Endothelial cell of umbilical vein (primary cell): ENCODE measurements around the gene PRDM8. TPM values are rescaled to one million over a fixed set of nuclear protein-coding genes. Genes with fewer than 3 reads are reported as not detected.
"Not testable (repeated sequence)": the region's sequence is repeated elsewhere in the genome, so short reads cannot be mapped to it uniquely, and the experiment has no call there.

Source experiments
- BruUV-seq: library from RNA; stranded (reverse); fragments of 400-500 nt; replicated peaks from 2 replicates; lab custom pipeline; 2021; lab: Mats Ljungman, UMichigan
- CTCF ChIA-PET: fragments of 300-600, 350-600 bp; sonication (Branson Sonifier 250); formaldehyde crosslinking; loops from one replicate; lab custom pipeline; 2021; ENCODE audit warnings: antibody characterized with exemption, inconsistent platforms; lab: Charles Lee
- POLR2A ChIA-PET: fragments of 300-600, 350-600 bp; sonication (Branson Sonifier 250); formaldehyde crosslinking; loops from one replicate; lab custom pipeline; 2021; ENCODE audit warnings: antibody characterized with exemption, inconsistent platforms; lab: Charles Lee
- DNase-seq: peaks from one replicate; pipeline ENCODE4 v3.0.0-alpha.2; 2011; ENCODE audit warnings: low read depth, low spot score
- FAIRE-seq: peaks from 2 replicates; lab custom pipeline; 2011; peaks lifted over from hg19 to GRCh38; lab: Jason Lieb, UNC
- H2AFZ ChIP-seq: 2 replicates; pipeline ENCODE4 v1.6.0; 2012; ENCODE audit warnings: low read depth, low read length, control low read depth, inconsistent platforms
- H3K27ac ChIP-seq: 2 replicates; pipeline ENCODE4 v1.5.1; 2011; ENCODE audit warnings: low read depth, mild to moderate bottlenecking, control low read depth, low read length, moderate library complexity; ENCODE audit not compliant: insufficient read depth
- H3K27me3 ChIP-seq, 2 experiments: 2 replicates each; pipeline versions ENCODE4 v1.6.0 to v1.6.1; 2011; ENCODE audit warnings: low read length in 2 of 2, mixed read lengths in 1 of 2; ENCODE audit not compliant: control insufficient read depth in 2 of 2, insufficient read depth in 2 of 2
- H3K36me3 ChIP-seq, 2 experiments: 2 replicates in 1 of 2; 3 replicates in 1 of 2; pipeline ENCODE4 v1.5.1; 2011; ENCODE audit warnings: low read length in 2 of 2, mild to moderate bottlenecking in 1 of 2, moderate library complexity in 1 of 2; ENCODE audit not compliant: control insufficient read depth in 2 of 2, insufficient read depth in 2 of 2; ENCODE audit errors: extremely low read depth in 1 of 2
- H3K4me1 ChIP-seq: 3 replicates; pipeline ENCODE4 v1.5.1; 2011; ENCODE audit warnings: mild to moderate bottlenecking, low read length; ENCODE audit not compliant: control insufficient read depth, insufficient read depth; ENCODE audit errors: extremely low read depth
- H3K4me2 ChIP-seq: 2 replicates; pipeline ENCODE4 v1.6.1; 2011; ENCODE audit warnings: low read length, control low read depth, mixed read lengths; ENCODE audit not compliant: insufficient read depth
- H3K4me3 ChIP-seq, 3 experiments: fragments of 200-600 bp in 1 of 3; sonication (generic), shearing (Covaris generic) in 1 of 3; replicated peaks in 1 of 3; 2 replicates each; pipeline ENCODE4 v1.5.1; 2011 to 2016; ENCODE audit warnings: control low read depth in 3 of 3, low read length in 3 of 3, mild to moderate bottlenecking in 2 of 3, inconsistent platforms in 1 of 3, low read depth in 1 of 3, moderate library complexity in 1 of 3; ENCODE audit not compliant: insufficient read depth in 1 of 3
- H3K79me2 ChIP-seq: 2 replicates; pipeline ENCODE4 v1.6.0; 2012; ENCODE audit warnings: low read length, inconsistent platforms; ENCODE audit not compliant: control insufficient read depth, insufficient read depth
- H3K9ac ChIP-seq: replicated peaks from 2 replicates; pipeline ENCODE3; 2011; ENCODE audit warnings: low read length, control low read depth; ENCODE audit not compliant: insufficient read depth; ENCODE audit errors: extremely low read depth
- H3K9me1 ChIP-seq: replicated peaks from 3 replicates; pipeline ENCODE4 v1.6.0; 2011; ENCODE audit warnings: mild to moderate bottlenecking, low read length; ENCODE audit not compliant: control insufficient read depth, insufficient read depth; ENCODE audit errors: extremely low read depth
- H3K9me3 ChIP-seq: replicated peaks from 2 replicates; pipeline ENCODE4 v1.5.1; 2012; ENCODE audit warnings: low read length, inconsistent platforms; ENCODE audit not compliant: control insufficient read depth, insufficient read depth
- H4K20me1 ChIP-seq: replicated peaks from 2 replicates; pipeline ENCODE3; 2011; ENCODE audit warnings: mild to moderate bottlenecking, low read length; ENCODE audit not compliant: control insufficient read depth, insufficient read depth; ENCODE audit errors: extremely low read depth
- EZH2 ChIP-seq: IDR thresholded peaks from 2 replicates; pipeline ENCODE4 v1.6.1; 2012; ENCODE audit warnings: borderline replicate concordance, low read depth, mild to moderate bottlenecking, moderate library complexity, low read length, inconsistent platforms; ENCODE audit not compliant: severe bottlenecking
- FOS ChIP-seq: IDR thresholded peaks from 2 replicates; pipeline ENCODE4 v1.6.1; 2011; ENCODE audit warnings: mild to moderate bottlenecking, low read length, moderate library complexity, borderline replicate concordance; ENCODE audit not compliant: insufficient read depth
- GATA2 ChIP-seq: IDR thresholded peaks from 2 replicates; pipeline ENCODE4 v1.7.0; 2011; ENCODE audit warnings: low read depth, mild to moderate bottlenecking, moderate library complexity, mixed read lengths, low read length; ENCODE audit not compliant: insufficient read length, insufficient read depth
- JUN ChIP-seq: IDR thresholded peaks from 2 replicates; pipeline ENCODE4 v1.6.1; 2011; ENCODE audit warnings: borderline replicate concordance, low read depth; ENCODE audit not compliant: insufficient read length, insufficient read depth
- MAX ChIP-seq: IDR thresholded peaks from 2 replicates; pipeline ENCODE4 v1.6.1; 2011; ENCODE audit not compliant: insufficient read depth, insufficient read length
- MYC ChIP-seq: IDR thresholded peaks from one replicate; pipeline ENCODE4 v1.6.1; 2011; ENCODE audit warnings: mild to moderate bottlenecking, low read depth, low read length
- POLR2AphosphoS5 ChIP-seq: IDR thresholded peaks from 2 replicates; pipeline ENCODE4 v1.6.1; 2012; ENCODE audit warnings: low read depth, mild to moderate bottlenecking, control low read depth, low read length, moderate library complexity; ENCODE audit not compliant: insufficient read depth
- dilution Hi-C: fragments of 300-500 bp; cut with MboI; formaldehyde crosslinking; loops from one replicate; pipeline ENCODE4 v1.15.0; 2019; ENCODE audit warnings: low sequenced_read_pairs; ENCODE audit not compliant: extremely low pct_ligation_motif_present
- intact Hi-C: fragments of 100-400 bp; cut with micrococcal nuclease; formaldehyde crosslinking; loops from one replicate; pipeline ENCODE4 v1.10.0; 2022
- polyA plus RNA-seq, 4 experiments: library from polyadenylated mRNA; depleted of rRNA in 3 of 4; stranded (reverse) in 3 of 4; unstranded in 1 of 4; fragments of >200 nt; gene quantifications; 2 replicates each; pipeline versions ENCODE4 v1.2.1 to v1.2.3, GENCODE V29; 2011 to 2012; ENCODE audit warnings: missing spikeins in 1 of 4
- total RNA-seq: library from RNA; stranded (reverse); gene quantifications from 2 replicates; pipeline ENCODE4 v1.2.3, GENCODE V29; 2021
- TF ChIP-seq, protein P1 (sequence below), 2 donors: IDR thresholded peaks; 1 replicate in 1 of 2; 2 replicates in 1 of 2; pipeline ENCODE4 v1.5.1; 2011; ENCODE audit warnings: low read length in 2 of 2, mild to moderate bottlenecking in 2 of 2, moderate library complexity in 2 of 2, control low read depth in 1 of 2, inconsistent platforms in 1 of 2, low read depth in 1 of 2; ENCODE audit not compliant: insufficient read depth in 1 of 2; ENCODE audit errors: extremely low read depth in 1 of 2

Gene PRDM8
- total and polyA plus RNA-seq, 2 donors (not counting 3 experiments of a cell fraction or from before 2014, with no cell fraction given) = 0.28 to 0.82 TPM

- Histone ChIP-seq H3K9me1 (no peaks in the 10 kb centered on the region), H3K4me1 (peaks cover 11% of the 10 kb centered on the region), H3K36me3 (no peaks in the 10 kb centered on the region), H2AFZ (no peak overlapping the region), H3K4me3 (no peak overlapping the region), H4K20me1 (no peaks in the 10 kb centered on the region), H3K4me2 (no peak overlapping the region), H3K27me3 (peaks cover 4 to 9% of the 10 kb centered on the region in 2 experiments), H3K9me3 (no peaks in the 10 kb centered on the region), H3K79me2 (no peaks in the 10 kb centered on the region), H3K27ac (no peak overlapping the region), H3K9ac (no peak overlapping the region)
- no peak for DNase-seq
- intact Hi-C loops (no loop called here), dilution Hi-C loops (no loop called here)
- no peak for FAIRE-seq
- no TSS peak for BruUV-seq
- ChIA-PET POLR2A (interaction anchor here (0.6 kb wide), 1 partner anchor 23 kb away, joined by 3 read pairs; the partner anchor contains the start of gene FGF5), CTCF (no interaction called here)
- TF ChIP-seq, protein P1, sequence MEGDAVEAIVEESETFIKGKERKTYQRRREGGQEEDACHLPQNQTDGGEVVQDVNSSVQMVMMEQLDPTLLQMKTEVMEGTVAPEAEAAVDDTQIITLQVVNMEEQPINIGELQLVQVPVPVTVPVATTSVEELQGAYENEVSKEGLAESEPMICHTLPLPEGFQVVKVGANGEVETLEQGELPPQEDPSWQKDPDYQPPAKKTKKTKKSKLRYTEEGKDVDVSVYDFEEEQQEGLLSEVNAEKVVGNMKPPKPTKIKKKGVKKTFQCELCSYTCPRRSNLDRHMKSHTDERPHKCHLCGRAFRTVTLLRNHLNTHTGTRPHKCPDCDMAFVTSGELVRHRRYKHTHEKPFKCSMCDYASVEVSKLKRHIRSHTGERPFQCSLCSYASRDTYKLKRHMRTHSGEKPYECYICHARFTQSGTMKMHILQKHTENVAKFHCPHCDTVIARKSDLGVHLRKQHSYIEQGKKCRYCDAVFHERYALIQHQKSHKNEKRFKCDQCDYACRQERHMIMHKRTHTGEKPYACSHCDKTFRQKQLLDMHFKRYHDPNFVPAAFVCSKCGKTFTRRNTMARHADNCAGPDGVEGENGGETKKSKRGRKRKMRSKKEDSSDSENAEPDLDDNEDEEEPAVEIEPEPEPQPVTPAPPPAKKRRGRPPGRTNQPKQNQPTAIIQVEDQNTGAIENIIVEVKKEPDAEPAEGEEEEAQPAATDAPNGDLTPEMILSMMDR (IDR thresholded peaks at IDR 0.05; ENCODE audit: extremely low read depth in 1 of 2, insufficient read depth in 1 of 2, low read depth in 1 of 2, low read length in 2 of 2) = no peak
- TF ChIP-seq POLR2AphosphoS5 (no peak), FOS (no peak), MYC (no peak), GATA2 (no peak), EZH2 (no peak), JUN (no peak), MAX (no peak)
Observed at GRCh38 chr4:80243274-80244018, 46.1 kb downstream of the PRDM8 start.

DNA sequence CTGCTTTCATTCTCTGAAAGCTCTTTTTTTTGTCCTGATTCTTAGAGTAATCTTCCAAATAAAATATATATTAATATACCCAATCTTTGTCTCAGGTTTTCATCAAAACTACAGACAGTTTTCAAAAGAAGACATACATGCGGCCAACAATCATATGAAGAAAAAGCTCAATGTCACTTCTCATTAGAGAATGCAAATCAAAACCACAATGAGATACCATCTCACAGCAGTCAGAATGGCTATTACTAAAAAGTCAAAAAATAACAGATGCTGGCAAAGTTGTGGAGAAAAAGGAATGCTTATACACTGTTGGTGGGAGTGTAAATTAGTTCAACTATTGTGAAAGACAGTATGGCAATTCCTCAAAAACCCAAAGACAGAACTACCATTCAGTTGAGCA is 50.2 kb downstream of the PRDM8 start:
- H3K9me3 ChIP-seq, H3K27ac ChIP-seq, intact Hi-C loops, H3K4me2 ChIP-seq, BruUV-seq, H3K9ac ChIP-seq, H4K20me1 ChIP-seq, DNase-seq, H3K36me3 ChIP-seq, H3K4me1 ChIP-seq, H2AFZ ChIP-seq, H3K4me3 ChIP-seq, POLR2A ChIA-PET, H3K79me2 ChIP-seq, H3K9me1 ChIP-seq, dilution Hi-C loops, FAIRE-seq: not testable (repeated sequence)
- CTCF ChIA-PET = interaction anchor here (1.2 kb wide), 1 partner anchor 27 kb away, joined by 3 read pairs; no protein-coding TSS in a partner anchor
- peaks cover 6 to 15% of the 10 kb centered on the region in 2 experiments for H3K27me3 ChIP-seq
